ENCODE measurements around the gene DAD1.

DNA sequence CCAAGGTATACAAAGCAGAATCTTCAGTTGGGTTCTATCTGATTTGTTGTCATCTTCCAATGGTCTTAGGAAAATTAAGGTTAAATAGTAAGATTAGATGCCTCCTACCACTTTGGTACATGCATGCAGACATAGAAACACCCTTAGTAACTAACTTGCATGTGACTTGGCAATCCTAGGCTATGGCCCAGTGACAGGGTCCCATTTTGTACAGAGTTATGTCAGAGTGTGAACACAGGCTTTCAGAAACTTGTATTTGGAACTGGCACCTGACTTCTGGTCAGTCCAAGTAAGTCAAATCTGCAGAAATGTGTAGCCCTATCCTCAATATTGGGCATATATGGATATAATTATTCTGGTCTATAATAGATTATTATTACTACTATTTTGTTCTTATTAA lies 53.1 kb downstream of the DAD1 start:
- TF ChIP-seq, protein P1, sequence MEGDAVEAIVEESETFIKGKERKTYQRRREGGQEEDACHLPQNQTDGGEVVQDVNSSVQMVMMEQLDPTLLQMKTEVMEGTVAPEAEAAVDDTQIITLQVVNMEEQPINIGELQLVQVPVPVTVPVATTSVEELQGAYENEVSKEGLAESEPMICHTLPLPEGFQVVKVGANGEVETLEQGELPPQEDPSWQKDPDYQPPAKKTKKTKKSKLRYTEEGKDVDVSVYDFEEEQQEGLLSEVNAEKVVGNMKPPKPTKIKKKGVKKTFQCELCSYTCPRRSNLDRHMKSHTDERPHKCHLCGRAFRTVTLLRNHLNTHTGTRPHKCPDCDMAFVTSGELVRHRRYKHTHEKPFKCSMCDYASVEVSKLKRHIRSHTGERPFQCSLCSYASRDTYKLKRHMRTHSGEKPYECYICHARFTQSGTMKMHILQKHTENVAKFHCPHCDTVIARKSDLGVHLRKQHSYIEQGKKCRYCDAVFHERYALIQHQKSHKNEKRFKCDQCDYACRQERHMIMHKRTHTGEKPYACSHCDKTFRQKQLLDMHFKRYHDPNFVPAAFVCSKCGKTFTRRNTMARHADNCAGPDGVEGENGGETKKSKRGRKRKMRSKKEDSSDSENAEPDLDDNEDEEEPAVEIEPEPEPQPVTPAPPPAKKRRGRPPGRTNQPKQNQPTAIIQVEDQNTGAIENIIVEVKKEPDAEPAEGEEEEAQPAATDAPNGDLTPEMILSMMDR (IDR thresholded peaks at IDR 0.05) = no peak
- no peak for TF ChIP-seq EP300 (IDR thresholded peaks at IDR 0.05)
